Osteocyte (in vitro differentiated cells): ENCODE results near the gene ZNF331. TPM values are rescaled to one million over a fixed set of nuclear protein-coding genes. Genes with fewer than 3 reads are reported as not detected.

Experiments used
- DNase-seq: peaks from one replicate; pipeline ENCODE4 v3.0.0; 2021; ENCODE audit warnings: mixed read lengths; ENCODE audit not compliant: unreplicated experiment; ENCODE audit errors: extremely low spot score
- H3K27ac Mint-ChIP-seq: one replicate; pipeline ENCODE4 v1.8.0; 2021; ENCODE audit warnings: mild to moderate bottlenecking, mixed read lengths; ENCODE audit not compliant: unreplicated experiment
- H3K27me3 Mint-ChIP-seq: one replicate; pipeline ENCODE4 v1.8.0; 2021; ENCODE audit warnings: mixed read lengths; ENCODE audit not compliant: unreplicated experiment
- H3K36me3 Mint-ChIP-seq: one replicate; pipeline ENCODE4 v1.8.0; 2021; ENCODE audit warnings: mixed read lengths; ENCODE audit not compliant: unreplicated experiment
- H3K4me1 Mint-ChIP-seq: one replicate; pipeline ENCODE4 v1.8.0; 2021; ENCODE audit warnings: mixed read lengths; ENCODE audit not compliant: unreplicated experiment
- H3K4me3 Mint-ChIP-seq: one replicate; pipeline ENCODE4 v1.8.0; 2021; ENCODE audit warnings: mild to moderate bottlenecking, moderate library complexity, mixed read lengths; ENCODE audit not compliant: unreplicated experiment
- H3K9me3 Mint-ChIP-seq: one replicate; pipeline ENCODE4 v1.8.0; 2021; ENCODE audit warnings: mixed read lengths; ENCODE audit not compliant: unreplicated experiment
- total RNA-seq: library from RNA; stranded (reverse); gene quantifications from 2 replicates; pipeline ENCODE4 v1.2.1, GENCODE V29; 2021
- TF ChIP-seq, protein P1 (sequence below): fragments of 200-600 bp; sonication (generic); IDR thresholded peaks from 2 replicates; pipeline ENCODE4 v1.5.0; 2021; ENCODE audit warnings: antibody characterized with exemption, mild to moderate bottlenecking, moderate library complexity

Gene ZNF331
- total RNA-seq, 1 donor from 2014 or later, result 7.4 TPM

DNA sequence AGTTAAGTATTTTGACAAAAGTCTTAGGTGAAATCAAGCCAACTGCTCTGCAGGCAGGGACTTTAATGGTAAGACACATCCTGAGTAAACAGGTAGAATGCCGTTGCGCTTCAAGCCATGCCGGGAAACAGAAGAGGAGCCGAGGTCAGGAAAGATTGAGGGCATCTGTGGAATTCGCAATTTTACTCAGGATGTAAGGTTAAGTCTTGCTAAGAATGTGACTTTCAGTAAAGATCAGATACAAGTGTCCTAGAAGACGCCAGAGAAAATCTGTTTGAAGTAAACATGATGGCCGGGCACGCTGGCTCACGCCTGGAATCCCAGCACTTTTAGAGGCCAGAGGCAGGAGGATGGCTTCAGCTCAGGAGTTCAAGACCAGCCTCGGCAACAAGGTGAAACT lies 60.4 kb downstream of the ZNF331 start:
- Mint-ChIP-seq H3K36me3 (peaks cover 2% of the 10 kb centered on the region), H3K4me1 (no peaks in the 10 kb centered on the region), H3K9me3 (peaks cover 10% of the 10 kb centered on the region), H3K4me3 (no peak overlapping the region), H3K27me3 (no peaks in the 10 kb centered on the region), H3K27ac (no peak overlapping the region)
- DNase-seq, result no peak
- TF ChIP-seq, protein P1, sequence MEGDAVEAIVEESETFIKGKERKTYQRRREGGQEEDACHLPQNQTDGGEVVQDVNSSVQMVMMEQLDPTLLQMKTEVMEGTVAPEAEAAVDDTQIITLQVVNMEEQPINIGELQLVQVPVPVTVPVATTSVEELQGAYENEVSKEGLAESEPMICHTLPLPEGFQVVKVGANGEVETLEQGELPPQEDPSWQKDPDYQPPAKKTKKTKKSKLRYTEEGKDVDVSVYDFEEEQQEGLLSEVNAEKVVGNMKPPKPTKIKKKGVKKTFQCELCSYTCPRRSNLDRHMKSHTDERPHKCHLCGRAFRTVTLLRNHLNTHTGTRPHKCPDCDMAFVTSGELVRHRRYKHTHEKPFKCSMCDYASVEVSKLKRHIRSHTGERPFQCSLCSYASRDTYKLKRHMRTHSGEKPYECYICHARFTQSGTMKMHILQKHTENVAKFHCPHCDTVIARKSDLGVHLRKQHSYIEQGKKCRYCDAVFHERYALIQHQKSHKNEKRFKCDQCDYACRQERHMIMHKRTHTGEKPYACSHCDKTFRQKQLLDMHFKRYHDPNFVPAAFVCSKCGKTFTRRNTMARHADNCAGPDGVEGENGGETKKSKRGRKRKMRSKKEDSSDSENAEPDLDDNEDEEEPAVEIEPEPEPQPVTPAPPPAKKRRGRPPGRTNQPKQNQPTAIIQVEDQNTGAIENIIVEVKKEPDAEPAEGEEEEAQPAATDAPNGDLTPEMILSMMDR, result no peak

DNA sequence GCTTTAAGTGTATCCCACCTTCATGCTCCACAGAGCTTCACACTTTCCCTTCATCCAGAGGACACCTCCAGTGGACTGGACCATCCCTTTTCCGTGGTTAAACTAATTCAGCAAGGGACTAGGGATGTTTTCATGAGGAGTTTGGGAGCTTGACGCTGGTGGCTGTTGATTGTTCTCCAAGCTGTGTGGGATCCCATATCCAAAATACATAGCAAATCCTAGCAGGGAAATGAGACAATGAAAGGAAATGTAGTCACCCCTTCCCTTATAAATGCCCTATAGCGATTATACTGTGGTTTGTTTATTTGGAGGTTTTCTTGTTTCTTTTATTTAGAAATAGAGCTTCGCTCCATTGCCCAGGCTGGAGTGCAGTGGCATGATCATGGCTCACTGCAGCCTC lies 62.3 kb downstream of the ZNF331 start:
- H3K9me3 Mint-ChIP-seq, result peaks cover 16% of the 10 kb centered on the region
- H3K27ac Mint-ChIP-seq, result no peak overlapping the region
- no peak for DNase-seq
- TF ChIP-seq, protein P1, result no peak
- H3K4me1 Mint-ChIP-seq, result no peaks in the 10 kb centered on the region
- H3K4me3 Mint-ChIP-seq, result no peak overlapping the region
- no peaks in the 10 kb centered on the region for H3K27me3 Mint-ChIP-seq
- peaks cover 2% of the 10 kb centered on the region for H3K36me3 Mint-ChIP-seq

DNA sequence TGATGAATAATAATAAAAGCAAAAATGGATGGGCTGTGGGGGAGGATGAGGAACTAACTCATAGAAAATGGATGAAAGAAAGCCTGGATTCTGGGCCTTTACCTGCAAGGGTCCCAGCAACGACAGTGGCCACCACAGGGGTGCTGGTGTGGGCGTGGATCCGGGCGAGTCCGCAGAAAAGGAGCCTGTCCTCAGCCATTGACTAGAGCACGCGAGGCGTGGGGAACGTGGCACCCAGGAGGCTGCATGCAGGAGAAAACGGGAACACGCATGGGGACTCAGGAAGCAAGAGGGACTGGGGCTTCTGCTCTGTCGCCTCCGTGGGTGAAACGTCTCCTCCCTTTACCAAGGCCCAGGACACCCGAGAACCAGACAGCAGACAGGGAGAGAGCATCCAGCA lies 68.1 kb downstream of the ZNF331 start:
- H3K4me3 Mint-ChIP-seq, result no peak overlapping the region
- TF ChIP-seq, protein P1, result no peak
- peaks cover 16% of the 10 kb centered on the region for H3K9me3 Mint-ChIP-seq
- DNase-seq, result no peak
- no peaks in the 10 kb centered on the region for H3K4me1 Mint-ChIP-seq
- no peak overlapping the region for H3K27ac Mint-ChIP-seq
- no peaks in the 10 kb centered on the region for H3K27me3 Mint-ChIP-seq
- peaks cover 2% of the 10 kb centered on the region for H3K36me3 Mint-ChIP-seq

DNA sequence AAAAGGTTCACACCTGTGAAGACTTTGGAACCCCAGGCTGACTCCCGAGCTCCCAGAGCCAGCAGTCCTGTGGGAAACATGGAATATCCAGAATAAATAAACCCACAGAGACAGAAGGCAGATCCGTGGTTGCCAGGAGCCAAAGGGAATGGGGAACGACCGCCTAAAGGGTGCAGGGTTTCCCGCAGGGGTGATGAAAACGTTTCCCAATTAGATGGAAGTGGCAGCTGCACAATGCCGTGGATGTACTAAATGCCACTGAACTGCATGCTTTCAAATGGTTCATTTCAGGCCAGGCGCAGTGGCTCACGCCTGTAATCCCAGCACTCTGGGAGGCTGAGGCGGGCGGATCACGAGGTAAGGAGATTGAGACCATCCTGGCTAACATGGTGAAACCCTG lies 70.4 kb downstream of the ZNF331 start:
- Mint-ChIP-seq H3K9me3 (peaks cover 22% of the 10 kb centered on the region), H3K36me3 (no peaks in the 10 kb centered on the region), H3K27ac (no peak overlapping the region), H3K4me3 (no peak overlapping the region), H3K4me1 (no peaks in the 10 kb centered on the region), H3K27me3 (no peaks in the 10 kb centered on the region)
- TF ChIP-seq, protein P1, result no peak
- DNase-seq, result no peak

DNA sequence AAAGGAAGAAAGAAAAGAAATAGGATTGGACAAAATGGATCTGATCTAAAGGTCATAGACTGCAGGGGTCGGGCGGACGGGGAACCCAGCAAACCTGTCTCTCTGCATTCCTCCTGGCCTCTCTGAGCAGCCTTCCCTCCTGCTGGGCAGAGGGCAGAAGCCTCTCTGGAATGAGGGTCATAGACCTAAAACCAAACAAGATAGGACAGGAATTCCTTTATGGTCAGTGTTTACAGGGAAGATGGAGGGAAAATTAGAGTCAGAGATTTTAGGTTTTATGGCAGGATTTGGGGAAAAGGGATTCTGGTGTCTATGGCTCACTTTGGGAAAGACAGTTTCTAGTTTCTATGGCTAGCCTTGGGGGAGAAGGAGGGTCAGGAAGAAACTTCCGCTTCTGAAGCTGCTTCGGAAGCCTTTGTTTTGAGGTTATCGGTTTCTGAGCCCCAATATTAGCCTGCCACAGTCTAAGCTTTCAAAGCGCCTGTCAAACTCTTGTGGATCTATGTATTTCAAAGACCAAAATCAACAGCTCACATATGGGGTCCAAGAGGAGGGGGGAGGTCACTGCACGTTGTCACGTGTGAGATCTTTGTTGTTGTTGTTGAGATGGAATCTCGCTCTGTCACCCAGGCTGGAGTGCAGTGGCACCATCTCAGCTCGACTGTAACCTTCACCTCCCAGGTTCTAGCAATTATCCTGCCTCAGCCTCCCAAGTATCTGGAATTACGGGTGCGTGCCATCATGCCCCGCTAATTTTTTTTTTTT lies 75.0 kb downstream of the ZNF331 start:
- TF ChIP-seq, protein P1, result no peak
- Mint-ChIP-seq H3K4me3 (no peak overlapping the region), H3K36me3 (no peaks in the 10 kb centered on the region), H3K9me3 (peaks cover 10% of the 10 kb centered on the region), H3K27me3 (no peaks in the 10 kb centered on the region), H3K4me1 (no peaks in the 10 kb centered on the region), H3K27ac (no peak overlapping the region)
- no peak for DNase-seq
